ENCODE data around the gene CDH4. TPM values are rescaled to one million over a fixed set of nuclear protein-coding genes. Genes with fewer than 3 reads are reported as not detected.

The CDH4 gene
- polyA plus RNA-seq, 1 experiment, result 1.5 TPM

DNA sequence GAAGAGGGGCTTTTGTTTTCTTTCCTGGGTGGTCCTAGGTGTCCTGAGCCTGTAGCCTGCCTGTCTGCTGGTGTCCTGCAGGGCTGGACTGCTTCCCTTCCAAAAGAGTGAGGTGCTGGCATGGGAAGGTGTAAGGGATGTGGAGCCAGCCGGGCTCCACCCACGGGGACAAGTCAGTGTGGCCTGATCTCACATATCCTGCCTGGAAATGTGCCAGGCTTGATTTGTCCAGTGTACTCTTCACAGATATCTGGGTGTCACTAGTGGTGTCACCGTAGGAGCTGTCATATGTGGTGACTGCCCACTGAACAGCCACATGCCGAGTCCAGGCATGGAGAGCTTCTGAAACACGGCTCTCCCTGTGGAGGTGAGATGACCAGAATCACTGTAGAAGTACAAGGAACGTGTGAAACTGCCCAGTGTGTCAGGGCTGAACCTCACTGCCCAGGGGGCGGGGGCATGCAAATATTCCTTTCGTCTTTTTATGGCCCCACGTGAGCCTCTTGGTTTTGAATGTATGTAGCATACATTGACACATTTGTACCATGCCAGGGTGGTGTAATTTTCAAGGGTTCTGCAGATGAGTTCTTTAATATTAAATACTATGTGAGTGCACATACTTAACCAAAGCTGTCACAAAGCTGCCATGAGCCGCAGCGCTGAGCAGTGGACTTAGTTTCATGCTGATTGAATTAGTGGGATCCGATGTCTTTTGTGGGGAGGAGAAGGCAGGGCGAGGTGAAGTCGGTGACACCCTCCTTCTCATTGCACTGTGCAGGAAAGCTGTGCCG lies 55.8 kb downstream of the CDH4 start:
- ChIA-PET CTCF (interaction anchor here (1.5 kb wide), 1 partner anchor 20 kb away, joined by 3 read pairs; no protein-coding TSS in a partner anchor), POLR2A (no interaction called here)
- DNase-seq (ENCODE audit: low read depth), result no peak
- Histone ChIP-seq H3K4me3 (ENCODE audit: low read depth, low read length) (no peak overlapping the region), H3K27me3 (ENCODE audit: control insufficient read depth, insufficient read depth, low read length) (no peaks in the 10 kb centered on the region), H3K36me3 (ENCODE audit: control insufficient read depth, insufficient read depth, low read length) (no peaks in the 10 kb centered on the region)
- TF ChIP-seq, protein P1, sequence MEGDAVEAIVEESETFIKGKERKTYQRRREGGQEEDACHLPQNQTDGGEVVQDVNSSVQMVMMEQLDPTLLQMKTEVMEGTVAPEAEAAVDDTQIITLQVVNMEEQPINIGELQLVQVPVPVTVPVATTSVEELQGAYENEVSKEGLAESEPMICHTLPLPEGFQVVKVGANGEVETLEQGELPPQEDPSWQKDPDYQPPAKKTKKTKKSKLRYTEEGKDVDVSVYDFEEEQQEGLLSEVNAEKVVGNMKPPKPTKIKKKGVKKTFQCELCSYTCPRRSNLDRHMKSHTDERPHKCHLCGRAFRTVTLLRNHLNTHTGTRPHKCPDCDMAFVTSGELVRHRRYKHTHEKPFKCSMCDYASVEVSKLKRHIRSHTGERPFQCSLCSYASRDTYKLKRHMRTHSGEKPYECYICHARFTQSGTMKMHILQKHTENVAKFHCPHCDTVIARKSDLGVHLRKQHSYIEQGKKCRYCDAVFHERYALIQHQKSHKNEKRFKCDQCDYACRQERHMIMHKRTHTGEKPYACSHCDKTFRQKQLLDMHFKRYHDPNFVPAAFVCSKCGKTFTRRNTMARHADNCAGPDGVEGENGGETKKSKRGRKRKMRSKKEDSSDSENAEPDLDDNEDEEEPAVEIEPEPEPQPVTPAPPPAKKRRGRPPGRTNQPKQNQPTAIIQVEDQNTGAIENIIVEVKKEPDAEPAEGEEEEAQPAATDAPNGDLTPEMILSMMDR (IDR thresholded peaks at IDR 0.05; ENCODE audit: insufficient read depth, low read depth, low read length), result no peak

DNA sequence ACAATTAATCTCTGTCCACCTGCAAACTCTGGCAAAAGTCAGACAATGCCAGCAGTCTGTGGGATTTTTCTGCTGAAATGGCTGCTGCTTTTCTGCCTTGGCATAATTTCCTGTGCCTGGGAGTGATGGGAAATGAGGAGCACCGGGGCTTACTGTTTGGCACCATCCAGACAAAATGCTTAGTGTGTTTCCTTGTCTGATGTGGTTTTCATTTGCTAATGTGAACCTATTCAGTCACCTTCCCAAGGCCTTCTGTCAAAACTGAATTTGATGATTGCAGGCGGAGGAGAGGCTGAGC lies 56.4 kb downstream of the CDH4 start:
- POLR2A ChIA-PET, result no interaction called here
- DNase-seq (ENCODE audit: low read depth), result no peak

DNA sequence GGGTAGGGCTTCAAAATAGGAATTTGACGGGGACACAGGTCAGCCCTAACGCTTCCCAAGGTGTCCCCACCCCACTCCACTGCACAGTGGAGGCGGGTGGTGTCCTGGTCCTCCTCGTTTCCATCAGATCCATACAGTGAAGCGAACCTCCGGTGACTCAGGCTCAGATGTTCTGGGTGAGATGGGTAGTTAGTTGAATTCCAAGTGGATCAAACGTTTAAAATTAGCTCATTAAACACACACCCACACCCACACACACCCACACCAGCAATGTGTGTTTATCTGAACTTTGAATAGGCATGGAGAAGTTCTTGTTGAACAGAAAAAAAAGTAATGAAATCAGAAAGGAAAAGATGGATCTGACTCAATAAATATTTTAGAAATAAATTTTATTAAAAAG lies 58.9 kb downstream of the CDH4 start:
- ChIA-PET POLR2A (no interaction called here), CTCF (no interaction called here)
- no peak for DNase-seq (ENCODE audit: low read depth)
- no peaks in the 10 kb centered on the region for H3K36me3 ChIP-seq (ENCODE audit: control insufficient read depth, insufficient read depth, low read length)
- TF ChIP-seq, protein P1 (IDR thresholded peaks at IDR 0.05; ENCODE audit: insufficient read depth, low read depth, low read length), result no peak
- H3K4me3 ChIP-seq (ENCODE audit: low read depth, low read length), result no peak overlapping the region
- H3K27me3 ChIP-seq (ENCODE audit: control insufficient read depth, insufficient read depth, low read length), result no peaks in the 10 kb centered on the region

More for the DNA sequence above, 56.4 kb downstream of the CDH4 start:
- H3K36me3 ChIP-seq (ENCODE audit: control insufficient read depth, insufficient read depth, low read length), result no peaks in the 10 kb centered on the region
- CTCF ChIA-PET, result interaction anchor here (1.5 kb wide), 1 partner anchor 20 kb away, joined by 3 read pairs; no protein-coding TSS in a partner anchor
- TF ChIP-seq, protein P1 (IDR thresholded peaks at IDR 0.05; ENCODE audit: insufficient read depth, low read depth, low read length), result no peak
- H3K27me3 ChIP-seq (ENCODE audit: control insufficient read depth, insufficient read depth, low read length), result no peaks in the 10 kb centered on the region
- H3K4me3 ChIP-seq (ENCODE audit: low read depth, low read length), result no peak overlapping the region

DNA sequence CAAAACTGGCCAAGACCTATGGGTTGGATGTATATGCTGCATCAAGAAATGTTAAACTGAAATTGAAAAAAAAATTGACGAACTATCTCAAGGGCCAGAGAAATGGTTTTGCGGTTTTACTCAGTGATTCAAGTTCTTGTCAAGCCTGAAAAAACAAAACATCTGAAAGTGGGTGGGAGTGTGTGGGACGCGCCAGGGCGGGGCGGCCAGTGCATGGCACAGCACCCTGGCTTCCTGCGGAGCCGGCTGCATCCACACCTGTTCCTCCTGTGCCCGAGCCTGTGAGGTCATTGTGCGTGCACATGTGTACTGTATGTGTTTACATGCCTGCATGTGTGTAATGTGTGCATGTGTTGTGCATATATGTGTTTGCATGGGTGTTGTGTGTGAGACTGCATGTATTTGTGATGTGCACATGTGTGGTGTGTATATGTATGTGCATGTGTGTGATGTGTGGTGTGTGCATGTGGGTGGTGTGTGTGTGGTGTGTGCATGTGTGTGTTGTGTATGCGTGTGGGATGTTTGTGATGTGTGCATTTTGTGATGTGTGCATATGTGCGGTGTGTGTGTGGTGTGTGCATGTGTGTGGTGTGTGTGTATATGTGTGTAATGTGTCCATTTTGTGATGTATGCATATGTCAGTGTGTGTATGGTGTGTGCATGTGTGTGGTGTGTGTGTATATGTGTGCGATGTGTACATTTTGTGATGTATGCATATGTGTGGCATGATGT lies 59.8 kb downstream of the CDH4 start:
- H3K36me3 ChIP-seq (ENCODE audit: control insufficient read depth, insufficient read depth, low read length), result no peaks in the 10 kb centered on the region
- no peak overlapping the region for H3K4me3 ChIP-seq (ENCODE audit: low read depth, low read length)
- TF ChIP-seq, protein P1 (IDR thresholded peaks at IDR 0.05; ENCODE audit: insufficient read depth, low read depth, low read length), result no peak
- POLR2A ChIA-PET, result no interaction called here
- no peak for DNase-seq (ENCODE audit: low read depth)
- H3K27me3 ChIP-seq (ENCODE audit: control insufficient read depth, insufficient read depth, low read length), result no peaks in the 10 kb centered on the region
- CTCF ChIA-PET, result interaction anchor here (0.7 kb wide), 1 partner anchor 1430 kb away, joined by 3 read pairs; no protein-coding TSS in a partner anchor

DNA sequence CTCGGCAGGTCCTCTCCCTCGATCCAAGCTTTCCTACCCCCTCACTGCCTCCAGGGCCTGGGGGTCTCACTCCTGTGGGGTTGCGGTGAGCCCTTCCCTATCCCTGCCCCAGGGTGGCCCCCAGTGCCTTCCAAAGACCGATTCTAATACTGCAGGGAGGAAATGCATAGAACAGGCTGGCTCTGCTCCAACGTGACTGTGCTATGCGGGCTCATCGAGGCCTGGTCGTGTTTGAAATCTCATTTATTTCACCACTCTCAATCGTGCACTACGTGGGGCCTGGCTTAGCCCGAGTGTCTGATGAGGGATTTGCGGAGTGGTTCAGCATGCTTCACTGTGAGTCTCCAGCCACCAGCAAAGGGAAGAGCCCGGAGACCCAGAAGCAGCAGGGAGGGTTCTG lies 60.9 kb downstream of the CDH4 start:
- H3K27me3 ChIP-seq (ENCODE audit: control insufficient read depth, insufficient read depth, low read length), result no peaks in the 10 kb centered on the region
- H3K4me3 ChIP-seq (ENCODE audit: low read depth, low read length), result no peak overlapping the region
- CTCF ChIA-PET, result no interaction called here
- DNase-seq (ENCODE audit: low read depth), result no peak
- TF ChIP-seq, protein P1 (IDR thresholded peaks at IDR 0.05; ENCODE audit: insufficient read depth, low read depth, low read length), result no peak
- POLR2A ChIA-PET, result no interaction called here
- no peaks in the 10 kb centered on the region for H3K36me3 ChIP-seq (ENCODE audit: control insufficient read depth, insufficient read depth, low read length)

Data from BJ (cell line).